GM19035 (cell line): ENCODE measurements around the gene RPL39.
A peak's percentile ranks its signal among the peaks of the same experiment; 100 is the strongest.
"Not testable (repeated sequence)": the region's sequence is repeated elsewhere in the genome, so short reads cannot be mapped to it uniquely, and the experiment has no call there.

Experiments used
- ATAC-seq: cut with Tn5 transposase; IDR thresholded peaks from one replicate; pipeline ENCODE4 v1.9.1; 2021; ENCODE audit not compliant: unreplicated experiment

The RPL39 gene

GRCh38 chrX:119763836-119764387, 27.5 kb downstream of the RPL39 start:
- ATAC-seq = no peak

GRCh38 chrX:119763181-119763580, 28.2 kb downstream of the RPL39 start:
- ATAC-seq = no peak

GRCh38 chrX:119762718-119763117, 28.7 kb downstream of the RPL39 start:
- ATAC-seq = no peak

GRCh38 chrX:119760026-119760877, 31.2 kb downstream of the RPL39 start:
- no peak for ATAC-seq

- ATAC-seq = no peak
Measured at GRCh38 chrX:119759248-119759766, 32.1 kb downstream of the RPL39 start.

- ATAC-seq = no peak
Measured at GRCh38 chrX:119758731-119759247, 32.6 kb downstream of the RPL39 start.

- no peak for ATAC-seq
Measured at GRCh38 chrX:119757979-119758730, 33.3 kb downstream of the RPL39 start, which contains the start of gene SOWAHD. SOWAHD (plus strand) TSS chrX:119758588; CDS start chrX:119758668, 80 bp downstream.

- ATAC-seq = no peak
Measured at GRCh38 chrX:119757646-119757978, 33.8 kb downstream of the RPL39 start.

GRCh38 chrX:119756926-119757635, 34.3 kb downstream of the RPL39 start:
- ATAC-seq = no peak

GRCh38 chrX:119755981-119756533, 35.4 kb downstream of the RPL39 start:
- ATAC-seq = peak; percentile 61

GRCh38 chrX:119753639-119754257, 37.7 kb downstream of the RPL39 start:
- no peak for ATAC-seq

- ATAC-seq = no peak
Measured at GRCh38 chrX:119753001-119753400, 38.4 kb downstream of the RPL39 start.

GRCh38 chrX:119750751-119751150, 40.7 kb downstream of the RPL39 start:
- ATAC-seq = not testable (repeated sequence)

- ATAC-seq = not testable (repeated sequence)
Measured at GRCh38 chrX:119750131-119750530, 41.3 kb downstream of the RPL39 start.

- no peak for ATAC-seq
Measured at GRCh38 chrX:119745283-119745848, 46.1 kb downstream of the RPL39 start.

- no peak for ATAC-seq
Measured at GRCh38 chrX:119738742-119739141, 52.7 kb downstream of the RPL39 start.
